NAMALWA (cell line): ENCODE measurements around the gene FBXW9.
A peak's percentile ranks its signal among the peaks of the same experiment; 100 is the strongest.
"Not testable (repeated sequence)": the region's sequence is repeated elsewhere in the genome, so short reads cannot be mapped to it uniquely, and the experiment has no call there.

ENCODE experiments used
- DNase-seq: peaks from one replicate; pipeline ENCODE4 v3.0.0-alpha.2; 2015; ENCODE audit warnings: low spot score

FBXW9 gene

GRCh38 chr19:12656899-12657571 is 39.4 kb downstream of the FBXW9 start:
- peak; percentile 34 for DNase-seq

DNA sequence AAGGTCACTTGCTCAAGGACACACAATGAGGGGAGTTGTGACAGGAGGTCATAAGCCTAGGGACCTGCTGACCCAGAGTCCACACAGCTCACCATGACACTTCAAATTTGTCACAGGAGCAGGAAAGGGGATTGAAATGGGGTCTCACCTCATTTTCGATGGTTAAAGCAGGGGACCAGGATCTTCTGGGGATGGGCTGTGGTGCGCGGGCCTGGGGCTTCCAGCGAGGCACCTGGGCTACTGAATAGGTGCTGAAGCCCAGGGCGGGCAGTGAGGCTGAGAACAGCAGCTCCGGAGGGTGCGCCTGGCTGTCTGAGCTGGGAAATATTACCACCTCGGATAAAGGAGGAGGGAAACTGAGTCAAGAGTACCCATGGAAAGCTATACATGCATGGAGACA is 40.9 kb downstream of the FBXW9 start:
- no peak for DNase-seq

DNA sequence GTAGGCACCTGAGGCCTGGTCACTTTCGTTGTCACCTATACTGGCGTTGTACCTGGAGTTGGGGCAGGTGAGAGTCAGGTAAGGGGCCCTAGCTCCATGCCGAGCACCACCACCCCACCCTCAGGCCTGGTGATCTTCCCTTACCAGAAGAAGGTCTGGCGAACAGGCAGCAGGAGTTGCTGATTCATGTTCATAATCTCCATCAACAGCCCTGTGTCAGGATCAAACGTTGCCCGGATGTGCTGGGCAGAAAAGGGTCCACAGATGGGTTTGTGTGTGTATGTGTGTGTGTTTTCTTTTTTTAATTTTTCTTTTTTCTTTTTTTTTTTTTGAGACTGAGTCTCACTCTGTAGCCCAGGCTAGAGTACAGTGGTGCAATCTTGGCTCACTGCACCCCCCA is 44.2 kb downstream of the FBXW9 start:
- no peak for DNase-seq

GRCh38 chr19:12649941-12650340 is 46.5 kb downstream of the FBXW9 start:
- DNase-seq = no peak

- no peak for DNase-seq
These were observed 48.3 kb downstream of the FBXW9 start for GRCh38 chr19:12648088-12648487.

GRCh38 chr19:12647490-12648071 is 48.9 kb downstream of the FBXW9 start:
- DNase-seq = peak; percentile 45

DNA sequence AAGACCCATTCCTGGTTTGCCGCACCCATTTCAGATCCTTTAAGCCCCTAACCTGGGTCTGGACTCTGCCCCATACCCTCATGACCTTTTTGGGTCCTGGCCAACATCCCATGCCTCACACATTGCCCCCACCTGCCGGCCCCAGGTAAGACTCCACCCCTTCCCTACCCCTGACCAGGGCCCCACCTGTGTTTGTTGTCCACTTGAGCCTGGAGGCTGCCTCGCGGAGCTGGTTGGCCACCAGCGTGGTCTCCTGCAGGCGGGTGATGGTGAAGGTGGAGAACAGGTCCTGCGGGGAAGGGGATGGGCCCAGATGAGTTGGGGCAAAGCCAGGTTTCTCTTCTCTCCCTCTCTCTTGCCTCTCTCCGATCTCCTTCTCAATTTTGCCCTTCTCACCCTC is 49.4 kb downstream of the FBXW9 start:
- DNase-seq = no peak

- DNase-seq = no peak
These were observed 49.9 kb downstream of the FBXW9 start for GRCh38 chr19:12646551-12646950.

DNA sequence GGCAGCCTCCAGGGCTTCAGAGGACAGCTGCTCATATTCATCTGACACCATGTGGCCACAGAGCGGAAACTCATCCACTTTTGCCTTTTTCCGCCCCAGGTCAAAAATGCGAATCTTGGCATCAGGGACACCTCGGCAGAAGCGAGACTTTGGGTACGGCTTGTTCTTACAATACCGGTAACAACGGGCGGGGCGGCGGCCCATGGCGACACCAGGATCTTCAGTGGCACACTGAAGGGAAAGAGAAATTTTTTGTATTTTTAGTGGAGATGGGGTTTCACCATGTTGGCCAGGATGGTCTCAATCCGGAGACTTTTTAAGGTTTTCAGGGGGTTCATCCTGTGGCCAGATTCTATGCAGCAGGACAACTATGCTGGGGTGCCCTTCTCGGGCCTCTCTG is 52.7 kb downstream of the FBXW9 start:
- DNase-seq = not testable (repeated sequence)

- DNase-seq = no peak
These were observed 53.9 kb downstream of the FBXW9 start for GRCh38 chr19:12642506-12642905.

DNA sequence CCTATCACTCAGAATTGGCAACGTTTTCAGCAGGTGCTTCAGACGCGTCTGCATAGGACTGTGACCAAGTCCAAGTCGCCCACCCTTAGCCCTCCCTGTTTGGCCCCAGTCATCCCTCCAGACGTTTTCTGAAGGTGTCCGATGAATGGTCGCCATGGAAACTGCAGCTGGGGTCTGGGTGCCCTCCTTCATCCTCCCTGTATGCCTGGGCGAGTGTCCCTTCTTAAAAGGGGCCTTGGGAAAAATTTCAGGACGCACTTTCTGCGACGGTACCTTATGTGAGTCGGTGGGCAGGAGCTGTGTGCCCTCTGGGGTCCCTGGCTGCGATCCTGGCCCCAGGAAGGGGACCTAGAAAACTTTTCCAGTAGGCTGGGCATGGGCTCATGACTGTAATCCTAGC is 55.0 kb downstream of the FBXW9 start:
- DNase-seq = no peak

DNA sequence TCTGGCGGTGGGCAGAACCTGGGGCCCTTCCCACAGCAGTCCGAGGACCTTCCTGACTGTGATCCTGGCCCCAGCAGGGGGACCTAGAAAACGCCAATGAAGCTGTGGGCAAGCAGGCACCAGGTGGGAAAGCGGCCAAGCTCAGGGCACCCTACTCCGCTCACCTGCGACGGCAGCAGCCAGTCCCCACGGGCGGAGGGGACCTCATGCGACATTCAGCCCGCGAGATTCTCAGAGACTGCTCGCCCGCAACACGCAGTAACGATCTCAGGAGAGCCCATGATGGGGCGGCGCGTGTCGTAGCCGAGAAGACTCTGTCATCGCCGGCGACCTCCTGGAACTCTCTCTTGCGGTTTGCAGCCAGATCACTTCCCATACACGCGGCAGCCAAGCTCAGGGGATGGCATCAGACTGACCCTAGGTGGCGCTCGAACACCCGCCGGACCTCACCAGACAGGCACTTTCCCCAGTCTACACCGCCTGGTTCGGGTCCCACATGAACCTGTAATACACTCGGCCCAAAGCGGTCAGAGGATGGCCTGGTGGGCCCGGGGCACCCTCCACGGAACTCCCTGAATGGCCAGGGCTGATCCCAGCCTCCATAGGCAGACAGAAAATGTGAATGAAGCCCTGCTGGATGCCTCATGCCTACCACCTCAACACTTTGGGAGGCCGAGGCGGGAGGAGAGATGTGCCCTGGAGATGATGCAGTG is 56.4 kb downstream of the FBXW9 start:
- peak; percentile 83 for DNase-seq
